ENCODE results near the gene MRPL47. TPM values are rescaled to one million over a fixed set of nuclear protein-coding genes. Genes with fewer than 3 reads are reported as not detected.

The MRPL47 gene
- polyA plus RNA-seq, 12 donors = 34.7 to 48.6 (median 43.9) TPM; not detected in 1

Other genes starting within 250 kb of the MRPL47 start
- gene GNB4, start 153.2 kb downstream of the MRPL47 start, polyA plus RNA-seq (ENCODE audit: insufficient read length in 12 of 12) = 10 to 100 TPM in 11 of 12 donors, not detected in 1; 22.1 to 53.0 (median 37.9) TPM
- gene ACTL6A, start 41.7 kb downstream of the MRPL47 start, polyA plus RNA-seq (ENCODE audit: insufficient read length in 12 of 12) = 10 to 100 TPM in 11 of 12 donors, not detected in 1; 33.7 to 56.4 (median 47.4) TPM
- gene NDUFB5, start 156 bp upstream of the MRPL47 start, polyA plus RNA-seq (ENCODE audit: insufficient read length in 12 of 12) = 100 to 1,000 TPM in 11 of 12 donors, not detected in 1; 117 to 236 (median 202) TPM
- 10 to 100 TPM in 11 of 12 donors, not detected in 1; 22.9 to 59.8 (median 49.1) TPM for gene USP13, start 48.4 kb upstream of the MRPL47 start, polyA plus RNA-seq (ENCODE audit: insufficient read length in 12 of 12)

All from muscle of arm (tissue), 12 donors.